ENCODE data around the gene SSBP3. TPM values are rescaled to one million over a fixed set of nuclear protein-coding genes. Genes with fewer than 3 reads are reported as not detected.

The SSBP3 gene
- polyA plus RNA-seq, 1 of the 3 experiments (the other 2 are of a cell fraction) = 26.2 TPM

DNA sequence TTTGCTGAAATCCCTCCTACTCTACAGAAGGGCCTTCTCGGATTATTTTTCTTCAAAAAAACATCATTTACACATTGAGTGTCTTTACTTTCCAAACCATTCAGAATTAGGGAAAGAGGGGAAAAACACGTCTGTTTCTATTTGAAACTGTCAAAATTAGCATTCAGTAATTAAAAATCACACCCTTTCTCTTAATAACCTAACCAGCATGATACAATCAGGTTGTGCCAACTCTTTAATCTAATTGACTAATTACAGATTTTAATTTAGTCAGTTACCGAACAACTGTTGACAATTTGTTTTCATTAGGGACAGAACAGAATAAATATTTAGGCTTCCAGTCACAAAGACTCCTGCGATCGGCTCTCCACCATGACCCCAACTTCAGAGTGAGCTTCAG, 18.8 kb downstream of the SSBP3 start:
- 0 out of 2 replicates have a peak, but pooled peaks cover 8% of the 10 kb centered on the region for H4K20me1 ChIP-seq (ENCODE audit: insufficient read depth)
- CTCF ChIA-PET = interaction anchor here (0.6 to 1.9 kb wide), 4 partner anchors 10 to 106 kb away, joined by 3 to 4 read pairs (median 4); no protein-coding TSS in a partner anchor
- H3K79me2 ChIP-seq (ENCODE audit: insufficient read depth) = peaks cover 11% of the 10 kb centered on the region
- over 99% methylated on average over 5 of the region's 5 CpGs for WGBS (ENCODE audit: low lambda C conversion rate)
- no peak overlapping the region for H3K4me2 ChIP-seq
- peaks cover 5 to 36% of the 10 kb centered on the region in 2 experiments for H3K36me3 ChIP-seq (replicated peaks in 1 of 2; ENCODE audit: control insufficient read depth in 1 of 2, insufficient read depth in 2 of 2, low read length in 1 of 2)
- H3K27me3 ChIP-seq (ENCODE audit: insufficient read depth) = no peaks in the 10 kb centered on the region
- no peak overlapping the region for H3K9ac ChIP-seq
- H2AFZ ChIP-seq (ENCODE audit: low read depth) = no peak overlapping the region
- H3K4me1 ChIP-seq (ENCODE audit: control insufficient read depth in 1 of 2, insufficient read depth in 2 of 2, low read depth in 1 of 2, low read length in 1 of 2) = peaks cover 0 to 4% of the 10 kb centered on the region in 2 experiments; a peak in 1 of 4 replicates
- no peaks in the 10 kb centered on the region for H3F3A ChIP-seq (replicated peaks; ENCODE audit: insufficient read depth)
- POLR2A ChIA-PET = no interaction called here
- no peak for DNase-seq
- H3K27ac ChIP-seq (ENCODE audit: low read depth in 2 of 2, low read length in 1 of 2) = no peak overlapping the region
- H3K9me2 ChIP-seq = no peaks in the 10 kb centered on the region
- TF ChIP-seq, protein P1, sequence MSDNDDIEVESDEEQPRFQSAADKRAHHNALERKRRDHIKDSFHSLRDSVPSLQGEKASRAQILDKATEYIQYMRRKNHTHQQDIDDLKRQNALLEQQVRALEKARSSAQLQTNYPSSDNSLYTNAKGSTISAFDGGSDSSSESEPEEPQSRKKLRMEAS (IDR thresholded peaks at IDR 0.05; ENCODE audit: low read depth) = no peak
- no peak for TF ChIP-seq EZH2phosphoT487 (IDR thresholded peaks at IDR 0.05; ENCODE audit: borderline replicate concordance, low read depth)
- TF ChIP-seq JUND (IDR thresholded peaks at IDR 0.05) = no peak
- no peak for TF ChIP-seq TAF1 (IDR thresholded peaks at IDR 0.05; ENCODE audit: borderline replicate concordance, low read depth, low read length)
- no peak for TF ChIP-seq ELF1 (IDR thresholded peaks at IDR 0.05)
- no peak for TF ChIP-seq RFX5 (IDR thresholded peaks at IDR 0.05; ENCODE audit: low read length)
- no peak for TF ChIP-seq GABPA (IDR thresholded peaks at IDR 0.05; ENCODE audit: low read depth)
- no peak for TF ChIP-seq GATA2 (CRISPR knock-in tag; IDR thresholded peaks at IDR 0.05)
- no peak for TF ChIP-seq EP300 (IDR thresholded peaks at IDR 0.05; ENCODE audit: borderline replicate concordance in 1 of 2, low read depth in 1 of 2, low read length in 1 of 2)
- TF ChIP-seq FOXM1 (IDR thresholded peaks at IDR 0.05; ENCODE audit: low read depth) = no peak
- TF ChIP-seq, protein P2, sequence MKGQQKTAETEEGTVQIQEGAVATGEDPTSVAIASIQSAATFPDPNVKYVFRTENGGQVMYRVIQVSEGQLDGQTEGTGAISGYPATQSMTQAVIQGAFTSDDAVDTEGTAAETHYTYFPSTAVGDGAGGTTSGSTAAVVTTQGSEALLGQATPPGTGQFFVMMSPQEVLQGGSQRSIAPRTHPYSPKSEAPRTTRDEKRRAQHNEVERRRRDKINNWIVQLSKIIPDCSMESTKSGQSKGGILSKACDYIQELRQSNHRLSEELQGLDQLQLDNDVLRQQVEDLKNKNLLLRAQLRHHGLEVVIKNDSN (IDR thresholded peaks at IDR 0.05; ENCODE audit: borderline replicate concordance, low read depth) = no peak
- no peak for TF ChIP-seq YY1 (IDR thresholded peaks at IDR 0.05; ENCODE audit: low read depth)
- TF ChIP-seq SMC3 (IDR thresholded peaks at IDR 0.05; ENCODE audit: low read depth, low read length) = no peak
- no peak for TF ChIP-seq TCF12 (IDR thresholded peaks at IDR 0.05)
- no peak for TF ChIP-seq ZBTB33 (IDR thresholded peaks at IDR 0.05; ENCODE audit: borderline replicate concordance, low read depth)
- TF ChIP-seq RAD21 (IDR thresholded peaks at IDR 0.05; ENCODE audit: low read length) = no peak
- TF ChIP-seq, protein P3, sequence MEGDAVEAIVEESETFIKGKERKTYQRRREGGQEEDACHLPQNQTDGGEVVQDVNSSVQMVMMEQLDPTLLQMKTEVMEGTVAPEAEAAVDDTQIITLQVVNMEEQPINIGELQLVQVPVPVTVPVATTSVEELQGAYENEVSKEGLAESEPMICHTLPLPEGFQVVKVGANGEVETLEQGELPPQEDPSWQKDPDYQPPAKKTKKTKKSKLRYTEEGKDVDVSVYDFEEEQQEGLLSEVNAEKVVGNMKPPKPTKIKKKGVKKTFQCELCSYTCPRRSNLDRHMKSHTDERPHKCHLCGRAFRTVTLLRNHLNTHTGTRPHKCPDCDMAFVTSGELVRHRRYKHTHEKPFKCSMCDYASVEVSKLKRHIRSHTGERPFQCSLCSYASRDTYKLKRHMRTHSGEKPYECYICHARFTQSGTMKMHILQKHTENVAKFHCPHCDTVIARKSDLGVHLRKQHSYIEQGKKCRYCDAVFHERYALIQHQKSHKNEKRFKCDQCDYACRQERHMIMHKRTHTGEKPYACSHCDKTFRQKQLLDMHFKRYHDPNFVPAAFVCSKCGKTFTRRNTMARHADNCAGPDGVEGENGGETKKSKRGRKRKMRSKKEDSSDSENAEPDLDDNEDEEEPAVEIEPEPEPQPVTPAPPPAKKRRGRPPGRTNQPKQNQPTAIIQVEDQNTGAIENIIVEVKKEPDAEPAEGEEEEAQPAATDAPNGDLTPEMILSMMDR (IDR thresholded peaks at IDR 0.05) = no peak
- TF ChIP-seq, protein P4, sequence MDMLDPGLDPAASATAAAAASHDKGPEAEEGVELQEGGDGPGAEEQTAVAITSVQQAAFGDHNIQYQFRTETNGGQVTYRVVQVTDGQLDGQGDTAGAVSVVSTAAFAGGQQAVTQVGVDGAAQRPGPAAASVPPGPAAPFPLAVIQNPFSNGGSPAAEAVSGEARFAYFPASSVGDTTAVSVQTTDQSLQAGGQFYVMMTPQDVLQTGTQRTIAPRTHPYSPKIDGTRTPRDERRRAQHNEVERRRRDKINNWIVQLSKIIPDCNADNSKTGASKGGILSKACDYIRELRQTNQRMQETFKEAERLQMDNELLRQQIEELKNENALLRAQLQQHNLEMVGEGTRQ (IDR thresholded peaks at IDR 0.05; ENCODE audit: borderline replicate concordance, low read depth, low read length) = no peak
- H3K9me3 ChIP-seq = no peaks in the 10 kb centered on the region
- no peak overlapping the region for H3K4me3 ChIP-seq (ENCODE audit: low read depth in 2 of 2, low read length in 1 of 2)
